ENCODE measurements around the gene DCXR. TPM values are rescaled to one million over a fixed set of nuclear protein-coding genes. Genes with fewer than 3 reads are reported as not detected.

Gene DCXR
- total RNA-seq, 1 donor from 2014 or later: 144 TPM

DNA sequence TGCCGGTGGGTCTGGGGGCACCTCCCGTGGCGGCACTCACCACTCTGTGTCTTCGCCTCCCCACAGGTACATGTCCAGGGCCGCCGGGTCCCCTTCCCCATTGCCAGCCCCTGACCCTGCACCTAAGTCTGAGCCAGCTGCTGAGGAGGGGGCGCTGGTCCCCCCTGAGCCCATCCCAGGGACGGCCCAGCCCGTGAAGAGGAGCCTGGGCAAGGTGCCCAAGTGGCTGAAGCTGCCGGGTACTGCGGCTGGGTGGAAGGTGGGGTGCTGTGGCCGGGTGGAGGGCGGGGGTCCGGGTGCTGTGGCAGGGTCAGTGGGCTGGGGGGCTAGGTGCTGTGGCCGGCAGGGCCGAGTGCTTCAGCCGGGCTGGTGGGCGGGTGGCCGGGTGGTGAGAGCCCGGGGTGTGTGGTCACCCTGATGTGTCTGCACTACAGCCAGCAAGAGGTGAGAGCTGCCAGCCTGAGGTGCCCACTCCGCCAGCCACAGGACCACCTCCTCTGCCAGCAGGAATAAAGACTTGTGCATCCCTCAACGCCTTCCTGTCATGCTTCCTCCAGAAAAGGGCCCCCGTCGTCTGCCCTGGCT lies 20.5 kb downstream of the DCXR start:
- intact Hi-C loops (cut with DNase I): no loop called here
- DNase-seq (ENCODE audit: low spot score): no peak

DNA sequence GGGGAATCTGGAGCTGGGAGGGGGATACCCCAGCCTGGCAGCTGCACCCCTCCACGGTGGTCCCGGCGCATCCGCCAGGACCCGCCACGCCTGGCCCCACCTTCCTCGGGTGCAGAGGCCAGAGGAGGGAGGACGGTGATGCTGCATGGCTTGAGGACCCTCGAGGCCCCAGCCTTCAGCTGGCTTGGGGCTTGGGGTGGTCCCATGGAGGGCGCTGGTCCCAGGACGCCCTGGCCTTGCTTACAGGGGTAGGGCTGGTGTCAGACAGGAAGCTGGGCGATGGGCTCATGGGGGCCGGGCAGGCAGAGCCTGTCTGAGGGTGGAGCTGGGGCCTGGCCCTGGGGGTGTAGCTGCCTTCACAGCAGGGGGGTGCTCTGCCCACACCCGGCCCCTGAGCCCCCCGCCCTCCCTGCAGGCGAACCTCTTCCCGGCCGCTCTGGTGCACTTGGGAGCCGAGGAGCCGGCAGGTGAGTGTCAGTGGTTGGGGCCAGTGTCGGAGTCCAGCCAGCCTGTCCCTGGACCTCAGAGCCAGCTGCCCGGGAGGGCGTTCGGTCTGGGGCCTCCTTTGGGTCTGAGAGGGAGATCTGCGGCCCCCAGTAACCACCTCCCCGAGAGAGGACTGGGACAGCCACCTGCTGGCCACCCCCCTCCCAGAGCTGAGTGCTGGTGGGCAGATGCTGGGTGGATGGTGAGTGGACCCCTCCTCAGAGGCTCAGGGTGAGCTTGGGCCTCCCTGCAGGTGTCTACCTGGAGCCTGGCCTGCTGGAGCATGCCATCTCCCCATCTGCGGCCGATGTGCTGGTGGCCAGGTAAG lies 21.2 kb downstream of the DCXR start:
- intact Hi-C loops (cut with DNase I): no loop called here
- no peak for DNase-seq (ENCODE audit: low spot score)

DNA sequence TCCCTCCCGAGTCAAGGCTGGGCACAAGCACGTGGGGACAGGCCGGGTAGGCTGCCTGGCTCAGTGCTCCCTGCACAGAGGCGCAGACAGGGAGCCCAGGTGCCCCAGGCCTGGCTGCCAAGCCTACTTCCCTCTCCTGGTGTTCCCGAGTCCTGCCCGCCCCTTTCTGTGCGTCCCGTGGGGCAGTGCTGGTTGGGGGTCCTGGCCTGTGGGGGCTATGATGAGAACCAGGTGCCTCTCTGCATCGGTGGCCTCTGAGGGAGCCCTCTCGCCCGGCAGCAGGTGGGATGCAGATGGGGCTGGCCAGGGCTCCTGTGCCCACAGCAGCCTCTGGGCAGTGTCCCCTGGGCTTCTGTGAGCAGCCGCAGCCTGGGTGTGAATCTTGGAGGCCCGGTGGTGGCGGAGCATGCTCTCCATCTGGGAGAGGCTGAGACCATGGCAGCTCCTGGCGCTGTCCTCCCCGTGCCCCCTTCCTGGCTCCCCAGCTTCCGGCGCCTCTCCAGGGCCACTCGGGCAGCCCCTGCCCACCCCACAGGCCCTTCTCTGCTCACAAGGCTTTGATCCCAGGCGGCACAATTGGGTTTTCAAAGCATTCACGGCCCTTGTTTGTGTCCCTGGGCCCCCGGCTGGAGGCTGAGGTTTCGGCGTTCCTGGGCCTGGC lies 22.1 kb downstream of the DCXR start:
- no peak for DNase-seq (ENCODE audit: low spot score)
- intact Hi-C loops (cut with DNase I): no loop called here

DNA sequence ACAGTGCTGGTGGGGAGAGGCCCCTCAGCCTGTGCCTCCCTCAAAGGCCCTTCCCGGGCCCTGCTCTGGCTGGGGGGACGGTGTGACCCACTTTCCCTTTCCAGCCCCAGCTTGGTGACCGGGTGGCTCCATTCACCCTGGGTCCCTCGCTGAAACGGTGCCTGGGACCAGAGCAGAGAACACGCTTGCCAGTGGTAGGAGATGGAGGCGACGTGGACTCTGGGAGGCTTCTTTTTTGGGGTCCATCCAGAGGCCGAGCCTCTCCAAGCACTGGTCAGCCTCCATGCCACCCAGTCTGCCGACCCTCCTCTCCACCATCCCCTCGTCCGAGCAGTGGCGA lies 22.6 kb downstream of the DCXR start:
- no peak for DNase-seq (ENCODE audit: low spot score)
- intact Hi-C loops (cut with DNase I): no loop called here

DNA sequence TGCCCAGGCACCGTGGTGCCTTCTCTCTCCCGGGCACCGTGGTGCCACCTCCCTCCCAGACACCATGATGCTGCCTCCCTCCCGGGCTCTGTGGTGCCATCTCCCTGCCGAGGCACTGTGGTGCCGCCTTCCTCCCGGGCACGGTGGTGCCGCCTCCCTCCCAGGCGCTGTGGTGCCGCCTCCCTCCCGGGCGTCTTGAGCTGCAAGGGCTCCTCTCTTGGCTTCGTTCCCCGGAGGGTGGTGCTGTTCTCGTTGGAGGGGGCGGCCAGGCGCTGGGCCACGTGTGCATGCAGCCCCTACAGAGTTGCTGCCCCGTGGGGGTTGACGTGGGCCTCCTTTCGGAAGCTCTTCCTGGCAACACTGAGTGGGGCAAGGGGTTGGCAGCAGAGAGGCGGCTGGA lies 23.1 kb downstream of the DCXR start:
- intact Hi-C loops (cut with DNase I): no loop called here
- no peak for DNase-seq (ENCODE audit: low spot score)

DNA sequence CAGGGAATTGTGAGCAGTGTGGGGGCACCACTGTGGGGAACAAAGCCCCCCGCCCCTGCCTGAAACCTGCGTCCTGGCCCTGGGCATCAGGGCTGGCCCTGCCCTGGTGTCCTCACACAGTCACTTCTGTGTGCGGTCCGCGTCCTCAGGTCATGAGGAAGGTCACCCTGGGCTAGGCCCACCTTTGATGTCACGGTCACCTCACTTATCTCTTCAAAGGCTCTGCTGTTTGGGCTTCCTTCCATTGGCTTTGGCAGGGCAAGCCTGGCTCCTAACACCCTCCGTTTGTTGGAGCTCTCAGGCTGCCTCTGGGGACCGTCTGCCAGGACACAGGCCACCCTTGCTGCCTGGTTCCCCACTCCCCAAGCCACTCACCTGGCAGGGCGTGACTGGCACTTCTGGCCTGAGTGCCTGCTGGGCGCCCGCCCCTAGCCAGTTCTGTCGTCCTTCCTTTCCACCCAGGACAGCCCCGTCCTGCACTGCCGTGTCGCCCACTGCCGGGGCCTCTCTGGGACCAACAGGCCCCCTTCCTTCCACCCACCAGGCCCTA lies 23.6 kb downstream of the DCXR start:
- no peak for DNase-seq (ENCODE audit: low spot score)
- intact Hi-C loops (cut with DNase I): no loop called here

DNA sequence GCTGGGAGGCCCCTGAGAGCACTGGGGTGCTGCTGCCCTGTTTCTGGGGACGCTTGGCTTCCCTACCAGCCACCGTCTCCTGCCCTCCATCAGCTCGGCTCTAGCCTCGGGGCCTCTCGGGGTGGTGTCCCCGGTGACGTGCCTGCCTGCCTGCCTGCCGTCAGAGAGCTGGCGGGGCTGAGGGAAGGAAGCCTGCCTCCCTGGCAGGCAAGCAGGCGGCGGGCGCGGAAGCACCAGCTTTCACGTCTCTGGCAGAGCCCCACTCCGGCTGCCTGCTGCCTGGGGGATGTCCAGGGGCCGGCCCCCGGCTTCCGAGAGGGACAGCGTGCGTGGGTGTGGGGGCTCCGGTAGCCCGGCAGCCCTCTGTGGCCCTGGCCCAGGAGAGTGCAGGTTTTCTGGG lies 24.2 kb downstream of the DCXR start:
- intact Hi-C loops (cut with DNase I): no loop called here
- DNase-seq (ENCODE audit: low spot score): peak; percentile 86

DNA sequence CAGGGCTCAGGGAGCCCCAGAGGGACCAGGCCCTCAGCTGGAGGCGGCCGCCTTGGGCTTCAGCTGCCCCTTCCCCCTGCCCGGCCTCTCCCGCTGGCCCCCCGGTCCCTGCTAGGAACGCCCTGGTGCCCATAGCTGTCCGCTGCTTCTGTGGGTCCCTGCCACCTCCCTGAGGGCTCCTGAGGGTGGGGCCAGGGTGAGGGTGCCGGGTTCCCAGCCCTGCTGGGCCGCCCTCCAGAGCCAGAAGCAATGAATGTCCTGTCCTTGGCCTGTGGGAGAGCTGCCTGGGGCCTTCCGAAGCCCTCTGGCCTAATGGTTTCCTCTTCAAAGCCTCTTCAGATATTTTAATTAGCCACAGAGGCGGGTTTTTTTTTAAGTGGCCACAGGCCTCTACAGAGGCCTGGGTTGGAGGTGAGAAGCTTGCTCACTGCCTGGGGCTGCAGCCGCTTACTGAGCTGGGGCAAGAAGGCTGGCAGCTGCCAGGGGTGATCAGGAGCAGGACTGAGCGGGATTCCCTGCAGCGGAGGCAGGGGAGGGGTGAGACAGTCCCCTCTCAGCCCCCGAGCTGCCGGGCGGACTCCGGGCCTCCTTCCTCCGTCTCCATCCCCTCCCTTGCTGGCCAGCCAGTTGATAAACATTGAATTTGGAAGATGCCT lies 24.7 kb downstream of the DCXR start:
- no peak for DNase-seq (ENCODE audit: low spot score)
- intact Hi-C loops (cut with DNase I): no loop called here

DNA sequence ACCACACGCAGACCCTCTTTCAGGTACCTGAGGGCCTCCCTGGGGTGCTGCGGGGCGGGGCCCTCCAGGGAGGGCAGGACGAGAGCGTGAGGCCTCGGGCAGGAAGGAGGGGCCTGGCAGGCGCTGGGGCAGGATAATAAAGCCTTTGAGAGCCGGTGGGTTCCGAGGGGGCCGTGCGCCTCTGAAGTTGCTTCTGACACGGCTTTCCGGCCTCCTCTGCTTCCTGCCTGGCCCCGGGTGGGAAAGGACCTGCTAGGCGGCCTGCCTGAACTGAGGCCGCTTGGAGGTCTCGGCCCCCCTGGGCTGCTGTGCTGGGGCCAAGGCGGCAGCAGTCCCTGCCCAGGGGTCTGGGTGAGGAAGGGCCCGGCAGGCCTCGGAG lies 25.2 kb downstream of the DCXR start:
- no peak for DNase-seq (ENCODE audit: low spot score)
- intact Hi-C loops (cut with DNase I): no loop called here

DNA sequence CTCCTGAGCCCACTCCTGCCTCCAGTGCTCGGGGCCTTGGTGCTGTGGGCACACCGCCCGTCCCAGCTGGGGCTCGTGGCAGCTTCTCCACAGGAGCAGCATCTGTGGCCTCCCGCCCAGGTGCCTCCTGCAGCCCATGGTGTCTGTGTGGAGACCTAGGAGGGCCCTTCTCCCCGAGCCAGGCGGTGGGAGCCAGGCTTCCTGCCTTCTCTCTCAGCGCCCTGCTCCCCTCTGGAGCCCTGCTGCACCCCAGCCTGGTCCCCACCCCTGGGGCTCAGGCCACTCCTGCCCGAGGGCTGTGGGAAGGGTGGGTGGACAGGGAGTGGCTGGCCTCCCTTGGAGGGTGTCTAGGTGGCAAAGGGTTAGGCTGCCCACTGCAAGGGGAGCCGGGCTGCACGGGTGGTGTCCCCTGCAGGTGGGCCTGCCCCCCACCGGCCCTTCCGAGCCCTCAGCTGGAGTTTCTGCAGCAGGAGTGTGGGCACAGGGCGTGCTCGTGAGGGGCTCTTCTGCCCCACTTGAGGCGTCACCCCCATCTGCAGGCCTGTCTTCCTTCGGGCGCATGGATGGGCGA lies 25.8 kb downstream of the DCXR start:
- no peak for DNase-seq (ENCODE audit: low spot score)
- intact Hi-C loops (cut with DNase I): no loop called here

DNA sequence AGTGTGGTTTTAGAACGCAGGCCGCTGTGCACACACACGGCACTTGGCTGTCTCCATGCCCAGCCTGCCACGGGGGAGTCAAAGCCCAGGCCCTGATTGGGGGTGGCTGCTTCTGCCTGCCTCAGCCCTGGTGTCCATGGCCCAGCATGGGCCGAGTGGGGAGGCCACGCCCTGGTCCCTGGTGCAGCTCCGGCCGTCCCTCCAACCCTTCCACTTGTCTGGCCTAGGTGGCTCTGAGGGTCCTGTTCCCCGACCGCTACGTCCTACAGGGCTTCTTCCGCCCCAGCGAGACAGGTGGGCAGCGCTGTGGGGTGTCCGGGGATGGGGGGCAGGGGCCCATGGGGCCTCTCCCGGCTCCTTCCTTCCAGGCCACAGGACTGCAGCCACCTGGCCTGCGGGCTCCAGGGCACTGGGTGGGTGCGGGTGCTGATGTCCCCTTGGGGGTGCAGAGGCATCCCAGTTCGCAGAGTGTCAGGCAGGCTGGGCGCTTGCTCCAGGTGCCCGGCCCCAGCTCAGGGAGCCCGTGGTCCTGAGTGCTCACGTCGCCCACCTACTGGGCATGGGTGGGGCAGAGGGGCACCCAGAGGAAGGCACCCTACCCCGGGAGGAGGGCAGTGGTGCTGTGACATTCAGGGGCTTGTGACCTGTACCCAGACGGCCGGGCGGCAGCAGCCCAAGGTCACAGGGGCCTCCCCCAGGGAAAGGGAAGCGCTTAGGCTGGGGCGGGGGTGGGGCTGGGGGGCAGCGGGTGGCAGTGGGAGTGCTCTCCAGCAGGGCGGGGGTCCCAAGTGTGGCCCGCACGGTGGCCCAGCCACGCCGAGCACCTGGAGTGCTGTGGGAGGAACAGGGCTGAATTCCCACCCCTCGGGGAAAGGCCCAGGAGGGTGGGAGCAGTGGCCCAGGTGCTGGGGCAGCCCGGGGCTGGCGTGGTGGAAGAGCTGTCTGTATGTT lies 26.6 kb downstream of the DCXR start:
- intact Hi-C loops (cut with DNase I): no loop called here
- DNase-seq (ENCODE audit: low spot score): no peak

DNA sequence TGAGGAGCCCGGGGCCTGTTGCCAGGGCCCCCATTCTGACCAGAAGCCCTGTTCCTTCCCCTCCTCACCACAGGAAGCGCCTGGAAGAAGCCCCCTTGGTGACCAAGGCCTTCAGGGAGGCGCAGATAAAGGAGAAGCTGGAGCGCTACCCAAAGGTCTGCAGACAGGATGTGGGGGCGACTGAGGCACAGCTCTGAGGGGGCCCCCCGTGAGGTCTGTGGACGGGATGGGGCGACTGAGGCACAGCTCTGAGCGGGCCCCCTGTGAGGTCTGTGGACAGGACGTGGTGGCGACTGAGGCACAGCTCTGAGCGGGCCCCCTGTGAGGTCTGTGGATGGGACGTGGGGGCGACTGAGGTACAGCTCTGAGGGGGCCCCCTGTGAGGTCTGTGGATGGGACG lies 28.1 kb downstream of the DCXR start:
- intact Hi-C loops (cut with DNase I): no loop called here
- no peak for DNase-seq (ENCODE audit: low spot score)

DNA sequence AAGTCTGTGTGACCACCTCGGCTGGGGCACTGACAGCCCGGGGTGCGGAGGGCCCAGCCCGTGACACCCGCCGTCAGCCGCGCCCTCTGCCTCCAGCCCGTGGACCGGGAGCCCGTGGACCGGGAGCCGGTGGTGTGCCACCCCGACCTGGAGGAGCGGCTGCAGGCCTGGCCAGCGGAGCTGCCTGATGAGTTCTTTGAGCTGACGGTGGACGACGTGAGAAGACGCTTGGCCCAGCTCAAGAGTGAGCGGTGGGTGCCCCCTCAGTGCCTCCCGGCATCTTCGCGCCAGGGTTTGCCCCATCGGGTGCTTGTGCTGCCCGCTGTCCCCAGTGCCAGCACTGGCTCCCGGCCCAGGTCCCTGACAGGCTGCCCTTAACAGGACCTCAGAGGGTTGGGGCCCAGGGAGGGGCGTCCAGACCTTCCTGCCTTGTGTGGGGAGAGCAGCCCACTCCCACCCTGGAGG lies 28.5 kb downstream of the DCXR start:
- no peak for DNase-seq (ENCODE audit: low spot score)
- intact Hi-C loops (cut with DNase I): no loop called here

DNA sequence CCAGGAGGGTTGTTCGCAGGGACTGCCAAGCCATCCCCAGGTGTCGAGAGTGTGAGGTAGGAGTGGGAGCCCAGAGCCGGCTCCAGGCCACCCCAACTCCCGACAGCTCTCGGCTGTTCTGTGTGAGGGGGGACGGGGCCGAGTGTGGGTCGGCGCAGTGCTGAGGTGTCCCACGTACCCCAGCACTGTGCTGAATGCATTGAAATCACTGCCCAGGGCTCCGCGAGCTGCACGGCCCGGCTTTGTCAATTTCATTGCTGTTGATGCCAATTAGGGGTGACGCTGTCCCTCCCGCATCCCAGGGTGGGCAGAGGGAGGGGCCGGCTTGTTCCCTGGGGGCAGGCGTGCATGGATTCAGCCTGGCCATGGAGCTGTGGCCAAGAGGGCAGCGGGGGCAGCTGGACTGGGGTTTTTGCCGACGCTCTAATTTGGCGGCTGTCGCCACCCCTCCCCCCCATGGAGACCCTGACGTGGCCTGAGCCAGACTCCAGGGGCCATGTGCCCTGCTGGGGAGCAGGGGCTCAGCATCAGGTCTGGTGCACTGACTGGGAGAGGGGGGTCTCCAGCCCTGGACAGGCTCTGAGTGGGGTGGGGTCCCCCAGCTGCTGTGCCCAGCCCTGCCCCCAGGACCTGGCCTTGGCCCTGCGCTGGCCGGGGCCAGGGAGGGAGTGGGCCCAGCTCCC lies 29.1 kb downstream of the DCXR start:
- DNase-seq (ENCODE audit: low spot score): no peak
- intact Hi-C loops (cut with DNase I): no loop called here

DNA sequence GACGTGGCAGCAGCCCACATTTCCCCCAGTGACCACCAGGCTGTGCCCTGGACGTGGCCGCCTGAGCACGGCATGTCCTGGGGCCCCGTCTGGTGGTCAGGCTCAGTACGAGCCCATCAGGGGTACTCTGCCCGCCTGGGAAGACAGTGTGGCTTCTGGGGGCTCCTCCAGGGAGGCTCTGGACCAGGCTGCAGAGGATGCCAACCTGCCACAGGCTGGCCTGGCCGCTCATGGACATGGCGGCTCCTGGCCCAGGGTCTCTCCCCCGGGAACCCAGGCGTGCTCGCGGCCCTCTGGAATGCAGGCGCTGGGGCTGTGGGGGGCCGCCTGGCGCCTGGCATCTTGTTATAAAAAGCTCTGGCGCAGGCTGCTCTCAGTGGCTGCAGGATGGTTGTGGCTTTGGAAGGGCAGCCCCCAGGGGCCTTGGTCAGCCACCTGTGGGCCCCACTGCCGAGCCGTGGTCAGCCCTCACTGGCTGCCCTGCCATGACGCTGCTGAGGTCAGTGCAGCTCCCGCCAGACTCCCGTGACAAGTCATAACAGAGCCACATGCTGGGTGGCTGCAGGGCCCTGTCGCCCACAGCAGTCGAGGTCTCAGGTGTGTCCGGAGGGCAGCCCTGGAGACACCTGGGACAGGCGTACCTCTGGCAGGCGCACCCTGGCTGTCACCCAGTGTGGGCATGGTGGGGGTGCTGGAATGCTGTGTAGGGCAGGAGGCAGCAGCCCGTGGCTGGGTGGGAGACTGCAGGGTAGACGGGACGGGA lies 29.8 kb downstream of the DCXR start:
- DNase-seq (ENCODE audit: low spot score): no peak
- intact Hi-C loops (cut with DNase I): no loop called here

DNA sequence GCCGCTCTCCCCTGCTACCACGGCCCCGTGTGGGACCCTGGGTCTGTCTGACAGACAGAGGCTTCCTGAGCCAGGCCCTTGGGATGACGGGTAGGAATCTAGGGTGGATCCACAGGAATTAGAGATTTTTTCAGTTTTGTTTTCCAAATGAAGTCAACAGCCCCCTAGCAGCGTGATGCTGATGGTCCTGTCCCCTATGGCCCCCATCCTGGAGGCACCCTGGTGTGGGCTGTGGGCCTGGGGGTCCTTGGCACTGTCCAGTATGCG lies 30.3 kb downstream of the DCXR start:
- DNase-seq (ENCODE audit: low spot score): no peak
- intact Hi-C loops (cut with DNase I): no loop called here

DNA sequence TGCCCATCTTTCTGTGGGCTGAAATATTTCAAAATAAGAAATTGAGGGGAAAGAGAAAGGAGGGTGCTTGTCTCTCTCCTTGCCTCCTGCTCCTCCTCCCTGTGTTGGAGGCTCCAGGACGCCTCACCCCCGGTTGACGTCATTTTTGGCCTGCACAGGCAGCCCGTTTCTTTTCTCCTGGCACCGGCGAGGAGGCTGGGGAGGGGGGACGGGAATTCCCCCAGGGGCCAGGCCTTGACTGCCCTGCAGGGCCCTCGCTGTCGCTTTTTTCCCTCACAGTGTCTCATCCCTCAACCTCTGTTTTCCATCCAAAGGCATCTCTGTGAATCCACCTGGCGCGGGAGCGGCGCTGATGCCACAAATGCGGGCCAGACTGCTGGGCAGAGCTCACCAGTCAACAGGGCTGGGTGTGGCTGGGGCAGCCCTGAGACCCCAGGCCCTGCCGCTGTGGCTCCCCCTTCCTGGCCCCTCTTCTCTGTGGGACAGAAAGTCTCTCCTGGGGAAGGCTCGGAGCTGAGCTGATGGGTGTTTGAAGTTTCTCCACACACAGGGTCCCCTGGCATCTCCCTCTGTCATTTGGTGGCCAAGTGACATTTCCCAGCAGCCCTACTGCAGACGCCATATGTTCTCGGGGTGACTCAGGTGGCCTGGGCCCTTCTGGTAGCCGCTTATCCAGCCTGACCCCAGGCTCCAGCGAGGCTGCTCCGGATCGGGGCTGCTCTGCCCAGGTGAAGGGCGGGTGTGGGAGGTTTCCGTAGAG lies 30.8 kb downstream of the DCXR start:
- no peak for DNase-seq (ENCODE audit: low spot score)
- intact Hi-C loops (cut with DNase I): no loop called here
